Natural killer cell treated with Interleukin-12 subunit alpha and Interleukin-12 subunit beta and Interleukin-15 and Interleukin-18, amount 100 ng/mL, for 72 hours (primary cell): Measurements from ENCODE around the gene MFSD12. TPM values are rescaled to one million over a fixed set of nuclear protein-coding genes. Genes with fewer than 3 reads are reported as not detected.
A peak's percentile ranks its signal among the peaks of the same experiment; 100 is the strongest.

Experiments
- ATAC-seq, 2 donors: fragments of 150-1000 bp; cut with Tn5 transposase in 1 of 2; sonication (Bioruptor Pico), chemical (Tn5 transposase) in 1 of 2; 2 replicates each; pipeline ENCODE4 v1.10.0; 2021
- DNase-seq: peaks from one replicate; pipeline ENCODE4 v3.0.0; 2022; ENCODE audit warnings: low spot score
- H3K27ac Mint-ChIP-seq, 2 donors: 1 replicate in 1 of 2; 2 replicates in 1 of 2; pipeline ENCODE4 v1.8.0; 2022; ENCODE audit warnings: mixed read lengths in 2 of 2, mild to moderate bottlenecking in 1 of 2, moderate library complexity in 1 of 2
- H3K27me3 Mint-ChIP-seq, 2 donors: 1 replicate in 1 of 2; 2 replicates in 1 of 2; pipeline ENCODE4 v1.8.0; 2022; ENCODE audit warnings: mixed read lengths in 2 of 2
- H3K36me3 Mint-ChIP-seq: one replicate; pipeline ENCODE4 v1.8.0; 2022; ENCODE audit warnings: mixed read lengths
- H3K4me1 Mint-ChIP-seq, 2 donors: 1 replicate in 1 of 2; 2 replicates in 1 of 2; pipeline ENCODE4 v1.8.0; 2022; ENCODE audit warnings: low read depth in 2 of 2, mixed read lengths in 2 of 2, mild to moderate bottlenecking in 1 of 2
- H3K4me3 Mint-ChIP-seq: one replicate; pipeline ENCODE4 v1.8.0; 2022; ENCODE audit warnings: mixed read lengths
- H3K9me3 Mint-ChIP-seq: 2 replicates; pipeline ENCODE4 v1.8.0; 2022; ENCODE audit warnings: mixed read lengths
- total RNA-seq, 2 donors: library from RNA; stranded (reverse); gene quantifications; one replicate each; pipeline ENCODE4 v1.2.3, GENCODE V29; 2022

Gene MFSD12
- total RNA-seq, 2 donors from 2014 or later: 72.2 to 73.1 TPM

GRCh38 chr19:3501780-3502179 is 55.6 kb downstream of the MFSD12 start:
- H3K27ac Mint-ChIP-seq: no peak overlapping the region
- no peak for ATAC-seq
- peaks cover 30 to 38% of the 10 kb centered on the region in 2 donors for H3K4me1 Mint-ChIP-seq
- H3K36me3 Mint-ChIP-seq: no peaks in the 10 kb centered on the region
- no peaks in the 10 kb centered on the region for H3K9me3 Mint-ChIP-seq
- H3K27me3 Mint-ChIP-seq: no peaks in the 10 kb centered on the region
- H3K4me3 Mint-ChIP-seq: no peak overlapping the region
- no peak for DNase-seq

GRCh38 chr19:3500429-3501101 is 56.8 kb downstream of the MFSD12 start, which contains the start of gene DOHH:
Gene DOHH, minus strand, starts transcription at chr19:3500674. Its CDS starts 3,860 bp downstream, at chr19:3496814.
- peak; percentile 93 to 95 for ATAC-seq
- Mint-ChIP-seq H3K27ac (peak within 1 kb of the TSS; percentile 98 to 99), H3K27me3 (no peaks in the 10 kb centered on the region), H3K9me3 (no peaks in the 10 kb centered on the region), H3K4me1 (peaks cover 25 to 31% of the 10 kb centered on the region in 2 donors), H3K36me3 (no peaks in the 10 kb centered on the region), H3K4me3 (peak within 1 kb of the TSS; percentile 98)
- peak; percentile 94 for DNase-seq

- peak overlapping the region; percentile 98 for H3K4me3 Mint-ChIP-seq
- no peaks in the 10 kb centered on the region for H3K27me3 Mint-ChIP-seq
- ATAC-seq (peak in 1 of 2 donors; percentile 11), DNase-seq (no peak)
- peaks cover 24 to 29% of the 10 kb centered on the region in 2 donors for H3K4me1 Mint-ChIP-seq
- no peaks in the 10 kb centered on the region for H3K36me3 Mint-ChIP-seq
- peak overlapping the region; percentile 98 to 99 for H3K27ac Mint-ChIP-seq
- no peaks in the 10 kb centered on the region for H3K9me3 Mint-ChIP-seq
Measured at GRCh38 chr19:3499738-3500428, 57.5 kb downstream of the MFSD12 start.

- H3K9me3 Mint-ChIP-seq: no peaks in the 10 kb centered on the region
- ATAC-seq (no peak), DNase-seq (no peak)
- H3K27me3 Mint-ChIP-seq: no peaks in the 10 kb centered on the region
- H3K4me3 Mint-ChIP-seq: no peak overlapping the region
- peaks cover 19 to 24% of the 10 kb centered on the region in 2 donors for H3K4me1 Mint-ChIP-seq
- H3K36me3 Mint-ChIP-seq: no peaks in the 10 kb centered on the region
- no peak overlapping the region for H3K27ac Mint-ChIP-seq
Measured at GRCh38 chr19:3497757-3498520, 59.4 kb downstream of the MFSD12 start.

- H3K27ac Mint-ChIP-seq: no peak overlapping the region
- no peak for ATAC-seq
- peaks cover 19 to 24% of the 10 kb centered on the region in 2 donors for H3K4me1 Mint-ChIP-seq
- H3K36me3 Mint-ChIP-seq: no peaks in the 10 kb centered on the region
- no peaks in the 10 kb centered on the region for H3K27me3 Mint-ChIP-seq
- no peaks in the 10 kb centered on the region for H3K9me3 Mint-ChIP-seq
- H3K4me3 Mint-ChIP-seq: no peak overlapping the region
- no peak for DNase-seq
Measured at GRCh38 chr19:3496392-3497273, 60.8 kb downstream of the MFSD12 start.

GRCh38 chr19:3494559-3494958 is 62.8 kb downstream of the MFSD12 start:
- ATAC-seq: no peak
- no peak overlapping the region for H3K27ac Mint-ChIP-seq
- H3K9me3 Mint-ChIP-seq: no peaks in the 10 kb centered on the region
- H3K4me1 Mint-ChIP-seq: peaks cover 11% of the 10 kb centered on the region in 2 donors
- no peaks in the 10 kb centered on the region for H3K27me3 Mint-ChIP-seq
- no peak overlapping the region for H3K4me3 Mint-ChIP-seq
- no peaks in the 10 kb centered on the region for H3K36me3 Mint-ChIP-seq
- DNase-seq: no peak

Other genes with a start within 250 kb of the MFSD12 start
- gene NFIC, start 191.0 kb downstream of the MFSD12 start, total RNA-seq: 10 to 100 TPM; 21.4 to 41.7 TPM
- gene SMIM24, start 77.1 kb downstream of the MFSD12 start, total RNA-seq: under 1 TPM in 1 of 2 donors, not detected in 1; 0.62 TPM
- gene SMIM44, start 74.1 kb downstream of the MFSD12 start, total RNA-seq: not detected
- gene DOHH, start 56.9 kb downstream of the MFSD12 start, total RNA-seq: 10 to 100 TPM; 16.1 to 28.6 TPM
- gene FZR1, start 51.3 kb downstream of the MFSD12 start, total RNA-seq: 10 to 100 TPM; 51.4 to 63.0 TPM
- gene TEKTIP1, start 18.4 kb downstream of the MFSD12 start, total RNA-seq: 1 to 10 TPM; 3.3 to 4.4 TPM
- 10 to 100 TPM; 38.2 to 48.0 TPM for gene HMG20B, start 15.4 kb upstream of the MFSD12 start, total RNA-seq
- under 1 TPM; 0.25 to 0.40 TPM for gene GIPC3, start 27.9 kb upstream of the MFSD12 start, total RNA-seq
- gene TBXA2R, start 49.3 kb upstream of the MFSD12 start, total RNA-seq: under 1 TPM in 1 of 2 donors, not detected in 1; 0.28 TPM
- 10 to 100 TPM; 28.9 to 44.7 TPM for gene CACTIN, start 69.2 kb upstream of the MFSD12 start, total RNA-seq
- 10 to 100 TPM; 27.0 to 29.6 TPM for gene PIP5K1C, start 142.9 kb upstream of the MFSD12 start, total RNA-seq
- 1 to 10 TPM in 1 of 2 donors, under 1 TPM in 1; 0.57 to 2.1 TPM for gene TJP3, start 150.8 kb upstream of the MFSD12 start, total RNA-seq
- gene APBA3, start 204.1 kb upstream of the MFSD12 start, total RNA-seq: 10 to 100 TPM; 40.6 to 55.4 TPM
- gene MRPL54, start 205.1 kb upstream of the MFSD12 start, total RNA-seq: 10 to 100 TPM; 58.5 to 75.1 TPM
- gene RAX2, start 214.6 kb upstream of the MFSD12 start, total RNA-seq: under 1 TPM in 1 of 2 donors, not detected in 1; 0.21 TPM
- 10 to 100 TPM; 58.5 to 61.9 TPM for gene MATK, start 228.8 kb upstream of the MFSD12 start, total RNA-seq